Stimulated activated CD8-positive, alpha-beta memory T cell treated with anti-CD3 and anti-CD28 coated beads, Interleukin-12 subunit alpha, Interleukin-12 subunit beta, amount 100 ng/mL, for 24 hours (primary cell): ENCODE measurements around the gene TUBAL3.
"Not testable (repeated sequence)": the region's sequence is repeated elsewhere in the genome, so short reads cannot be mapped to it uniquely, and the experiment has no call there.

Experiments
- DNase-seq: peaks from one replicate; pipeline ENCODE4 v3.0.0-alpha.2; 2020; ENCODE audit errors: extremely low read depth

TUBAL3 gene

DNA sequence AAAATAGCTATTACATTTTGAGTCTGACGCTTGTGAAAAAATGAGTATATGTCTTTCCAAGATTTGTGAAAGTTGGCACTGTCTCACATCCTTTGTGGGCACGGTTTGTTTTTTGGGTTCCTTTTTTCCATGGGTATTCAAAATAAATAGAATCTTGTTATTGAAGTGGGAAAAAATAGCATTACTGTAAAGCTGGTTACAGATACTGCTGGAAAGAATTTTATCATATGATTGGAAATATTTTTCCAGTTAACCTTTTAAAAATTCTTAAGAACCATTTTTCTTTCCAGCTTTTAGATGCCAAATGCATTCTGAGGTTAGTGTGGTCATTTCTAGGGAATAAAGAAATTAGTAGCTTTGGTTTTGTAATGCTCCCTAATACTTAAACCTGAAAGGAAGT, 19.1 kb upstream of the TUBAL3 start:
- DNase-seq = no peak

DNA sequence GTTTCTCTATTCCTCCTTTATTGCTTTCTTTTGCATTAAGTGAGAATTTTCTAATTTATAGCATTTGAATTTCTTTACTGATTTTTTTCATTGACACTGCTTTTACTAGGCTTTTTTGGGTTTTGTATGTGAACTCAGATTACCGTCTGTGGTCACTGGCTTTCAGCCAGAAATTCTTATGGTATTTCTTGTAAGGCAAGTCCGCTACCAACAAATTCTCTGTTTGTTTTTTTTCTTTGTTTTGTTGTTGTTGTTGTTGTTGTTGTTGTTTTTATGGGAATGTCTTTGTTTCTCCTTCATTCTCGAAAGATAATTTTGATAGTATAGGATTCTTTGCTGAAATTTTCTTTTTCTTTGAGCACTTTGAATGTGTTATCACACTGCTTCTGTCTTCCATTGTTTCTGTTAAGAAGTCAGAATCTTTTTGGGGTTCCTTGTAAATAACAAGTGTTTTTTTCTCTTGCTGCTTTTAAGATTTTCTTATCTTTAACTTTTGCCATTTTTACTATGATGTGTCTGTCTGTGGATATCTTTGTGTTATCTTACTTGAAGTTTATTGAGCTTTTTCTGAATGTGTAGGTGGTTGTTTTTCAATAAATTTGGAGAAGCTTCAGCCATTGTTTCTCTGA, 15.0 kb upstream of the TUBAL3 start:
- DNase-seq = no peak

DNA sequence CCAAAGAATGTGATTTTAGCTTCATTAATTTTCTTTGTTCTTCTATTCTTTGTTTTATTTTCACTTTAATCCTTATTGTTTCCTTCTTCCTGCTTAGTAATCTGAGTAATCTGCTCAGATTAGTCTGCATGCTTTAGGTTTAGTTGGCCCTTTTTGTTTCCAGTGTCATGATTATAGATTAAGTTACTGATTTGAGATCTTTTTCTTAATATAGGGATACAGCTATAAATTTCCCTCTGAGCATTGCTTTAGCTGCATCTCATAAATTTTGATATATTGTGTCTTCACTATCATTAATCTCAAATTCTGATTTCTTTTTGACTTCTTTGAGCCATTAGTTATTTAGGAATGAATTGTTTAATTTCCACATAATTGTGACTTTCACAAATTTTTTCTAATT, 14.0 kb upstream of the TUBAL3 start:
- no peak for DNase-seq

DNA sequence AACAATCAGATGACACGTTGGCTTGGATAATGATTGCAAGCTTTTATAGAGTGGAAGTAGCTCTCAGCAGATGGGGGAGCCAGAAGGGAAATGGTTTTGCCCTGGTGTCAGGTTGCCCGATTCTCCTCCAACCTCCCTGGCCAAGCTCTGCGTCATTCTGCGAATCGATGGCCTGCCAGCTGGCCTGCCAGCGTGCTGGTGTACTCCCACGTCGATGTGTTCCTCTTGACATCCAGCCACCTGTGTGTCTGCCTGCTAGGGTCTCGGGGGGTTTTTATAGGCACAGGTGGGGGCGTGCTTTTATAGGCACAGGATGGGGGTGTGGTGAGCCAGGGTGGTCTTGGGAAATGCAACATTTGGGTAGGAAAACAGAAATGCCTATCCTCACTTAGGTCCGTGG, 12.4 kb upstream of the TUBAL3 start:
- DNase-seq = no peak

DNA sequence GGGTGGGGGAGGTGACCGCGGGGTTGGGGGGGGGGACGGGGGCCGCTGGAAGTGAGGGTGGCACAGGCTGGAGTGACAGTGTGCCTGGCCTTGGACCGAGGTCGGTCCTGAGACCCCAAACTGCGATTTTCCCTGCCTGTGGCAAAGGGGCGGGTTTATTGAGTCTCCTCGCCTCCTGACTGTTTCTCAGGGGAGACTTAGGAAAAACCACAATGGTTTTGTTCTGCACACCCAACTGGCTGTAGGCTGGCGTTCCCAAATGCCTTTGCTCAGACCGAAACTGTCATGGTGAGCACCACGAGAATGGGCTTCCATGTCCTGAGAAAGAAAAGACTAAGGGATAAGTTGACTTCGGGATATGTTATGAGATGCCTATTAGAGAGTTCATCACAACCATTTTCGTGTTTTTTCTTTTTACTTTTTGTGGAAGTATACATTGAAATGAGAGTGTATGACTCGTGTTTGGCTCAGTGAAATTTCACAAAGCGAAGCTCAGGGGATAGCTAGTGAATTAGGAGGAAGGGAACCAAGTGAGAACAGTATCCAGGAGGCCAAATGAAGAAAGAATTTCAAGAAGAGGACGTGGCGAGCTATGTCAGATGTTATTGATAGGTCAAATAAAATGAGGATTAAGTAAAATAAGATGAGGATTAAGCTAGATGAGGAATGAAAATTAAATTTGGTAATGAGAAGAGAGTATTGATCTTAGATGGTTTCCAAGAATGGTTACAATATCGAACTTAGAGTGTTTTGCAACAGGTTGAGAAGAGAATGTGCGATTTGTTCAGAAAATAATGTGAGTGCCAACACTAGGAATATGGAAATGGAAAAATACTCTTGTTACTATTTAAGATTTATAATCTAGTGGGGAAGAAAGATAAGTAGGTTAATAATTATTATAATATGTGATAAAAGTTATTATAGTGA, 8.6 kb upstream of the TUBAL3 start:
- no peak for DNase-seq

DNA sequence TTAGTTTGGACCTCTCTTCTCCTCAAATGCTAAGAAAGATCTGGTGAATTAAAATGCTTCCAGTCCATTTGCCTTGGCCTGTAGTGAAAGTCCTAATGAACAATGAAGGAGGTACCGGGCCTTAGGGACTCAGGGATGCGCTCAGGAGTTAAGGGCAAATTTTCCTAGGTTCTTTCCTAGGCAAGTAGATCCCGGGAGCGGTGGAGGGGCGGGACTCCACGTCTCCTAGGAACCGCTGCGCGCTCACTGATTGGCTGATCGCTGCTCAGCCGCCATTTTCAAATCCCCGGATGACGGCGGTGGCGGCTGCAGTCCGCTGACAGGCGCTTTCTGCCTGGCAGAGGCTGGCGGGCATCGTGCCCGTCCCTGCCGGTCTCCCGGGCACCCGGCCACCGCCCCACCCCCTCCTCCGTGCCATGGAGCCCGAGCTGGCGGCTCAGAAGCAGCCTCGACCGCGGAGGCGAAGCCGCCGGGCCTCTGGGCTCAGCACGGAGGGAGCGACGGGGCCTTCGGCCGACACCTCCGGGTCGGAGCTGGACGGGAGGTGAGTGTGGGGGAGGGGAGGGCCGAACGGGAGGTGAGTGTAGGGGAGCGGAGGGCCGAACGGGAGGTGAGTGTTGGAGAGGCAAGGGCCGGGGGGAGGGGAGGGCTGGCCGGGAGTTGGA, 7.8 kb upstream of the TUBAL3 start, which contains the start of gene NET1:
Gene NET1, plus strand, starts transcription at position 281 of the 665 bp plus-strand sequence. Its CDS starts 136 bp downstream, at position 417.
- peak; percentile 28 for DNase-seq

DNA sequence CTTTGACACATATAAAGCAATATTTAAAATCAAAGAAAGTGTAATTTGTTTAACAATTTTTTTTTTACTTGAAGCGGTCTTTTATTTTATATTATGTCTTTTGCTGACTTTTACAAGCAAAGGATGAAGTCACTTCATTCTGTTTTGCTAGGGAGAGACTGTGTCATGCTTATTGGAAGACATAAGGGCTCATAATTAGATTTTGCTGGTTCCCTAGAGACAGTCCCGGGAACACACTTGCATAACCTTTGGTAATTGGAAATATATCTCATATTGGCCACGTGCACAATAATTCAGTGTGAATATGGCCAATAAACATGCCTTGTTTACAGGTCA, 7.3 kb upstream of the TUBAL3 start:
- no peak for DNase-seq

DNA sequence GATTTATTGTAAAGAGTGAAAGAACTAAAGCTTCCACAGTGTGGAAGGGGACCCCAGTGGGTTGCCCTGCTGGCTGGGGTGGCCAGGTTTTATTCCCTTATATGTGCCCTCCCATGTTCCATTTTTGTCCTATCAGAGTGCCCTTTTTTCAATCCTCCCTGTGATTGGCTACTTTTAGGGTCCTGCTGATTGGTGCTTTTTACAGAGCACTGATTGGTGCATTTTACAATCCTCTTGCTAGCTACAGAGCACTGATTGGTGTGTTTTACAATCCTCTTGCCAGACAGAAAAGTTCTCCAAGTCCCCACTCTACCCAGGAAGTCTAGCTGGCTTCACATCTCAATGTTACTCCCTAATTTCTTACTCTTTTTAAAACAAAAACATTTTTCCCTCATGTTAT, 6.2 kb upstream of the TUBAL3 start:
- not testable (repeated sequence) for DNase-seq

DNA sequence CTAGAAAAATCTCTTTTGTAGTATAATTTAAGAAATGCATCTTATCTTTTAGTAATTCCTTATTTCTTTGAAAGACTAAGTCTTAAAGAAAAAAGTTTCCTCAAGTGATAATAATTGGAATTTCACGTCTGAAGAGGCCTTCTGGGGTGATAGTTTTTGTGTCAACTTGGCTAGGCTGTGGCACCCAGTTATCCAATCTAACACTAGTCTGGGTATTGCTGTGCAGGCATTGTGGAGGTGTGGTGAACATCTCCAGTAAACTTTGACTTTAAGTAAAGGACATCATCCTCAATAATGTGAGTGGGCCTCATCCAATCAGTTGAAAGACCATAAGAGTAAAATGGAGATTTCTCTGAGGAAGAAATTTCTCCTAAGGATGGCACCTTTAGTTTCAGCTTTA, 2.3 kb upstream of the TUBAL3 start:
- no peak for DNase-seq

DNA sequence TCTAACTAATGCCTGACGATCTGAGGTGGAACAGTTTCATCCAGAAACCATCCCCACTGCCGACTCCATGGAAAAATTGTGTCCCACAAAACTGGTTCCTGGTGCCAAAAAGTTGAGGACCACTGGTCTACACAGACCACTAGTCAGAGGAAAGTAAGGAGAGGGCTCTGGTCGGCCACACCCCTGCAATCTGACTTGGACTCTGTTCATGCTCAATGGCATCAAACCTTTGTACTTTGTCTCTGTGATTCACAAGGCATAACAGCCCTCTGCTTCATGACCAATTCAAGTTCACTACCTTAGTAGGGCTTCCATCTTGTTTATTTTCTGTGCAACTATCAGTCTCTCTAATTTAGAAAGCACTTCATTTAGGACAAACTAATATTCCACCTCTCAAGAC, 1.8 kb downstream of the TUBAL3 start:
- DNase-seq = no peak

DNA sequence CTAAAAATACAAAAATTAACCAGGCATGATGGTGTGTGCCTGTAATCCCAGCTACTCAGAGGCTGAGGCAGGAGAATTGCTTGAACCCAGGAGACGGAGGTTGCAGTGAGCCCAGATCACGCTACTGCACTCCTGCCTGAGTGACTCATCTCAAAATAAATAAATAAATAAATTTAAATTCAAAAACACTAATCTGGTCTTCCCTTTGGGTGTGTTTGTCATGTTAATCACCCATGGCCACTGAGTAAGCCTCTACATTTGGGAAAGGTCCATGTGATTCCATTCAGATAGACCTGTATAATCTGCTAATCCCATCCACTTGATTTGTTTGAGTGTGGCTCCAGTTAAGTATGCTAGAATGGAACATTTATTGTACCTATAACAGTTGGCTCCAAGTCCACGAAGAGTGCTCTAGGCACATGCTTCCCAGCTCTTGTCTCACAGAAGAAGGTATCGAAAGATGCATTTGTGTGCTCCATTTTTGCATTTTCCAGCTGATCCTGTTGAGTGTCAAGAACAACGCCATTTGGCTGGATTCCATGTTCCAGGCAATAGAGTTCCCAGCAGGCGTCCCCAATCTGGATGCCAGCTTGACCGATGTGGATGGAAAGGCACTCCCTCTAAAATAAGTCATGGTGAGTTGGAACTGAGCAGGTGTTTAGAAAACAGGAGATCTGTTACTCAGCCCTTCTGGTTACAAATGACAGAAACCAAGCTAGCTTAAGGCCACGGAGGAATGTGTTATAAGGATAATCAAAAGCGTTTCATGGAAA, 4.0 kb downstream of the TUBAL3 start:
- no peak for DNase-seq

DNA sequence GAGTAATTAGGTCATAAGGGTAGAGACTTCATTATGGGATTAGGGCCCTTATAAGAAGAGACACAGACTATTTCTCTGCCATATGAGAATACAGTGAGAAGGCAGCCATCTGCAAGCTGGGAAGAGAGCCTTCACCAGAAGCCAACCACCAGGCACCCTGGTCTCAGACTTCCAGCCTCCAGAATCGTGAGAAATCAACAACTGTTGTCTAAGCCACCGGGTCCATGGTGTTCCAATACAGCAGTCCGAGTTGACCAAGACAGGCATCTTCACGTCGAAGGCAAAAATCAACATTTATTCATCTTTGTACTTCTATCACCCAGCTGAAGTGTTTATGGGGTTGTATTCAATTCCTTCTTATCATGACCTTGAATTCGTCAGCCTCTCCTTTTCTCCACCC, 5.3 kb downstream of the TUBAL3 start:
- no peak for DNase-seq

DNA sequence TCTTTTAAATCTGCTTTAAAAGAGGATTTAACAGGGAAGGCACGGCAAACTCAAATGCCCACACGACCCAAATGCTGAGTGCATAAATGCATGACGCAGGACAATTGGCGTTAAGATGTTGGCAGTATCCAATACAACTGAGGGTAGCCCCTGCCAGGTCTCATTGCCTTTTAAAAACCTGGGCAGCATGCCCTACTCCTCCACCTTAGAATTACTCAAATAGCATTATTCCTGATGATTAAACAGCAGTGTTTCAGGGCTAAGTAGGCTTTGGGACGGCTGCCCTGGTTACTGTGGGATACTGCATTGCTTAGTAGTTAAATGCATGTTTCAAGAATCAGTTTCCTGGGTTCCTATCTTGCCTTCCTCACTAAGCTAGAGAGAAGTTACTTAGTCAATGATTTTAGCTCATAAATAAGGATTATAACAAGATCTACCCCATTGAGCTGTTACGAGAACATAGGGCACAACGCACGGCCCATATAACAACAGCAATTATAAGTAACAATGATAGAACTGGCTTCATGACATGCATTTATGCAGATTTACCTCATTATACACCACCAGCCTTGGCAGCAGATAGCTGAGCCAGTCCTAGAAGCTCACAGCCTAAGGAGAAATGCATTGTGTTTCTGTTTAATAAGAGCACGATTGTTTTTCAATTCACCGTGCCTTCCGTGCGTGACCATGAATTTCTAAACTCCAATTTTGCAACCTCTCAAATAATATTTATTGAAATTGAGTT, 7.9 kb downstream of the TUBAL3 start:
- DNase-seq = no peak

DNA sequence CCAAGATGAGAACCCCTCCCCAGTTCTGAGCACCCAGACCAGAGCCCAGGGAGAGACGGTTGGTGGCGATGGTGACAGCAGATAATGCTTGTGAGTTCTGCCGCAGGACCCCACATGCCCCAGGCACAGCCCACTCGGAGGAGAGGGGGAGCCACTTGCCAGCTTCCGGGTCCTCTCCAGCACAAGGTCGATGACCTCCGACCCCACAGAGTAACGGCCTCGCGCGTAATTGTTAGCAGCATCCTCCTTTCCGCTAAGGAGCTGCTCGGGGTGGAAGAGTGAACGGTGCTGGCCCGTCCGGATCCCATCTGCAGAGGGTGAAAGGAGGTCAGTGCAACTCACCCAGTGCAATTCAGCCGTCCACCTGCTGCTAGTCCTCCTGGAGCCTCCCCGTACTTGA, 9.5 kb downstream of the TUBAL3 start:
- DNase-seq = no peak

DNA sequence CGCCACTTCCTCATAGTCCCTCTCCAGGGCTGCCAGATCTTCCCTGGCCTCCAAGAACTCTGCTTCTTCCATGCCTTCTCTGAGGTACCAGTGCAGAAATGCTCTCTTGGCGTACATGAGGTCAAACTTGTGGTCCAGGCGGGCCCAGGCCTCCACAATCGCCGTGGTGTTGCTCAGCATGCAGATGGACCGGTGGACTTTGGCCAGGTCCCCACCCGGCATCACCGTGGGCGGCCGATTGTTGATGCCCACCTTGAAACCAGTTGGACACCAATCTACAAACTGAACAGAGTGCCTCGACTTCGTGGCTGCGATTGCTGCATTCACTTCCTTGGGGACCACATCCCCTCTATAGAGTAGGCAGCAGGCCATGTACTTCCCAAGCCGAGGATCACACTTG, 11.1 kb downstream of the TUBAL3 start:
- DNase-seq = no peak

DNA sequence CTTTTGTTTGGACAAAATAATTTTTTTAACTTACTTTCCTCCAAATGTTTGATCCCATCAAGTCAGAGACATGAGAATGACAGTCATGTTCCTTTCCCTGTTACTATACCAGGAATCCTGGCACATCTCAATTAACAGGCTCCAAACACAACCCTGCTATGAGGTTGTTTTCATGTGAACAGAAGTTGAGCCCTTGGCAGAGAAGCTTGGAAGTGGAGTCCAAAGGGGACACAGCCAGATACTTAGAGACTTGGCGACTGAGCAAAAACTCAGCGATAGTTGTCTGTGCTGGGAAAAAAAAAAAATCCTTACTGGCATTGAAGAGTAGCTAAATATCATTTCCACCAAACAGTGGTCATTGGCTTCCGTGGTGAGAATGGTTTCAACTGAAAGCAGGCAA, 12.8 kb downstream of the TUBAL3 start:
- DNase-seq = no peak

DNA sequence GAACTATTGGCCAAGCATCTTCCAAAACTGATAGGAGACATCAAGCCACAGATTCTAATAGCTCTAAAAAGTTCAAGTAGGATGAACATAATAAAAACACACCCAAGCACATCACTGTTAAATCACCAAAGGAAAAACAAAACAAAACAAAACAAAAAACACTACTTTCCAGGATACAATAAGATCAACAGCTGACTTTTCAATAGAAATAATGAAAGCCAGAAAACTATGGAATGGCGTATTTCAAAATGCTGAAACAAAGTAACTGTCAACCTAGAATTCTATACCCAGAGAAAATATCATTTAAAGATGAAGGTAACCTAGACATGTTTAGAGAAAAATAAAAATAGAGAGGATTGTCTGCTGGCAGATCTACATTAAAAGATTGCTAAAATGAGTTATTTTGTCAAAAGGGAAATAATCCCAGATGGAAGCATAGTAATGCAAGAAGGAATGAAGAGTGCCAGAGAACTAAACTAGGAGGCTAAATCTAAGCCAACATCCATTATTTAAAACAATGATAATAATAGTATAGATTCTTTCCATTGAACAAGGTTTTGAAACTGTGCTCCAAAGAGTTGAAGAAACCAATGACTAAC, 13.9 kb downstream of the TUBAL3 start:
- no peak for DNase-seq

DNA sequence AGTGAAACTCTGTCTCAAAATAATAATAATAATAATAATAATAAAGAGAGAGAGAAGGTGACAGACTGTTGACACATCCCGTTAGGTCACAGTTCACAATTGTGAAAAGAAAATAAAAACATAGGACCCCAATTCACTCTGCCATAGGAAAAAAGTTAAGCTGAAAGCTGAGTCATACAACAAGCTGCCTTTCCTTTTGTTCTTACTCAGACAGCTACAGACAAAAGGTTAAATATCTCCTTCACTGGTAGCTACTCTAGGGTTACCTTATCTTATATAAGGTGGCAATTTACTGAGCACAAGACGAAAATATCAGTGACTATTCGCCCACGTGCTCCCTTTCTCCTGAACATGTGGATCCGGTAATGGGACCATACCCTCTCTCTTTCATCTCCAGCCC, 17.5 kb downstream of the TUBAL3 start:
- no peak for DNase-seq

DNA sequence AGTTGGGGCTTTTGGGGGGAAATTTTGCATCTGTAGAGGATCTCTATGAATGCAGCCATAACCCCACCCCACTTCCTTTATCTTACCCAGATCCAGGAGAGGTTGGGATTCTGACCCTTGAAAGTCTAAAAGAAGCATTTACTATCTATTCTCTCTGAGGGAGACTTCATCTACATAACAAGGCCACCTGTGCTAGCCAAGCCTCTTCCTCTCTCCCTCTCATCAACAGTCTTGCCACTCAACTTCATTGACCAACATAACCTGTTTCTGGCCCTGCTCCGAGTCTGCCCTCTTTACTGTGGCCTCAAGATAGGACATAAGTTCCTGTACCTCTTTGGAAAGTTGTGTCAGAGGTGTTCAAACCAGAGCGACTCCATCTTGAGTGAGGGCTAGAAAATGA, 19.4 kb downstream of the TUBAL3 start:
- DNase-seq = no peak

DNA sequence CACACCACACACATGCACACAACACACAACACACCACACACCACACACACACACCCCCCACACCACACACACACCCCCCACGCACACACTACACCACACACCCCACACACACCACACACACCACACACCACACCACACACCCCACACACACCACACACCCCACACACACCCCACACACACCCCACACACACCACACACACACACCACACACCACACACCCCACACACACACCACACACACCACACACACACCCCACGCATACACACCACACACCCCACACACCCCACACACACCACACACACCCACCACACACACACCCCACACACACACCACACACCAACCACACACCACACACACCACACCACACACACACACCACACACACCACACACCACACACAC, 23.4 kb downstream of the TUBAL3 start:
- no peak for DNase-seq

DNA sequence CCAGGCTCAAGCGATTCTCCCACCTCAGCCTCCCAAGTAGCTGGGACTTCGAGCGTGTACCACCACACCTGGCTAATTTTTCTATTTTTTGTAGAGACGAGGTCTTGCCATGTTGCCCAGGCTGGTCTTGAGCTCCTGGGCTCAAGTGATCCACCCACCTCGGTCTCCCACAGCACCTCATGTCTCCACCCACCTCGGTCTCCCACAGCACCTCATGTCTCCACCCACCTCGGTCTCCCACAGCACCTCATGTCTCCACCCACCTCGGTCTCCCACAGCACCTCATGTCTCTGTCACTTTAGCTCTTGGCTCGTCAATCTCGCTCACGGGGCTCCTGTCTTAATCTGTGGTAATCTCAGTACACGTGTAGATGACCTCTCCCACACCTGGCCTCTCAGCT, 24.2 kb downstream of the TUBAL3 start:
- DNase-seq = not testable (repeated sequence)
